ENCODE data around the gene COL9A3. TPM values are rescaled to one million over a fixed set of nuclear protein-coding genes. Genes with fewer than 3 reads are reported as not detected.

COL9A3 gene
- total RNA-seq, 1 experiment from 2014 or later = 7.8 TPM

DNA sequence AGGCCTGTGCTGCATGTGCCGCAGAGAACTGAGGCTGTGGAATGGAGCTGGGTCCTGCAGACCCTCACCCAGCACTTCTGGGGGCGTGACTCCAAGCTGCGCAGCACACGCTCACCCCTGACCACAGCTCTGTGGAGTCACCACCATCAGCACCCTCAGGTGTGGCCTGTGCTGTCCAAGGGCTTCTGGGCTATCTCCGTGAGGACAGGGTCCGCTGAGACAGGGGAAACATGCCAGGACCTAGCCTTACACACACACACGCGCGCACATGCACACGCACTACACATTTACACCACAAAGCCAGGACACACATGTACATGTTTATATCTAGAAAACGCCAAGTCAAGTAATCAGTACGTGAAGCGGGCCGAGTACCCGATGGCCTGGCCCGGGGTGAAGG lies 71.6 kb downstream of the COL9A3 start:
- DNase-seq (ENCODE audit: extremely low read depth, low read depth) = no peak

- DNase-seq (ENCODE audit: extremely low read depth, low read depth) = no peak
These were observed 72.1 kb downstream of the COL9A3 start for GRCh38 chr20:62888910-62889309.

DNA sequence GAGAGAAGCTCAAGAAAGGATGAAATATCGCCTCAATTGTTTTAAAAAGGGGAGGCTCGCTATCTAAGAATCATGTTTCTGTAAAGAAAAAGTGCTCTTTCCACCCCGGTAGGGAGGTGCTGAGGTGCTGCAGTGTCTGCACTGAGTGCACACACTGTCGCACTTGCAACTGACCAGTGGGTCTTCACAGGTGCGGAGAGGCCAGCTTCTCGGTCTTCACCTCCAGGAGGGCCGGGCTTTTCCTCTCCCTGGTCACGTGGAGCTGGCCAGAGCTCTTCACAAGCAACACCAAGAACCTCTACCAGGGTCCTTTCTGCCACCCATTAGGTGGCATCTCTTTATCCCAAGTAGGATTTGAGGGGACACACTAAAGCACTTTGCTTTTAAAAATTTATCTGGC lies 72.6 kb downstream of the COL9A3 start:
- DNase-seq (ENCODE audit: extremely low read depth, low read depth) = no peak

DNA sequence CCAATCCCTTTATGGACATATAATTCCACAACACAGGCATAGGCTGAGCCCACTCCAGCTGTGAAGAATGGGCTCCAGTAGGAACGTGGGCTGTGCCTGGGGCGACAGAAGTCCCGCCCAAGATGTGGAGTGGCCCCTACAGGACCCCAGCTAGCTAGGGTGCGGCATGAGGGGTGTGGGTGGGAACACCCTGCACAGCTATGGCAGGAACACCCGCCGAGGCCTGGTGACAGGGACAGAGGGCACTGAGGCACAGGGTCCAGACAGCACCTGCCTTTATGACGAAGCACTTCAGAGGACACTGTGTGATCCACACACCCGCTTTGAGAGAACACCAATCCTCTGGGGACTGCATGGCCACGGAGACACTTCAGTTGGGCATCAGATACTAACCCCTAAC lies 73.0 kb downstream of the COL9A3 start:
- no peak for DNase-seq (ENCODE audit: extremely low read depth, low read depth)

- no peak for DNase-seq (ENCODE audit: extremely low read depth, low read depth)
These were observed 73.6 kb downstream of the COL9A3 start for GRCh38 chr20:62890444-62890843.

Small RNA genes within 50 kb of the gene (small RNA-seq; reads per million reads assigned to genes)
- 0 reads per million in 2 experiments for gene DPH3P1

Other genes starting within 250 kb of the COL9A3 start
- 91.6 and 97.1 TPM in 2 replicates for gene SLCO4A1, start 174.5 kb upstream of the COL9A3 start, total RNA-seq (2014; rRNA removed; shearing (Covaris generic))
- gene NTSR1, start 108.2 kb upstream of the COL9A3 start, total RNA-seq (2014; rRNA removed; shearing (Covaris generic)) = 19.3 and 22.3 TPM in 2 replicates
- 36.4 and 36.7 TPM in 2 replicates for gene MRGBP, start 20.6 kb upstream of the COL9A3 start, total RNA-seq (2014; rRNA removed; shearing (Covaris generic))
- 32.6 and 34.8 TPM in 2 replicates for gene OGFR, start 12.2 kb upstream of the COL9A3 start, total RNA-seq (2014; rRNA removed; shearing (Covaris generic))
- gene TCFL5, start 44.8 kb downstream of the COL9A3 start, total RNA-seq (2014; rRNA removed; shearing (Covaris generic)) = 14.1 and 15.1 TPM in 2 replicates
- gene DIDO1, start 109.5 kb downstream of the COL9A3 start, total RNA-seq (2014; rRNA removed; shearing (Covaris generic)) = 25.4 and 27.8 TPM in 2 replicates
- 20.6 and 22.6 TPM in 2 replicates for gene GID8, start 121.1 kb downstream of the COL9A3 start, total RNA-seq (2014; rRNA removed; shearing (Covaris generic))
- gene SLC17A9, start 135.7 kb downstream of the COL9A3 start, total RNA-seq (2014; rRNA removed; shearing (Covaris generic)) = 16.6 and 20.1 TPM in 2 replicates
- gene BHLHE23, start 189.9 kb downstream of the COL9A3 start, total RNA-seq (2014; rRNA removed; shearing (Covaris generic)) = not detected in 2 replicates

Data from NCI-H460 (cell line).